Astrocyte of the hippocampus (primary cell): ENCODE measurements around the gene PPM1B.
"Not testable (repeated sequence)": the region's sequence is repeated elsewhere in the genome, so short reads cannot be mapped to it uniquely, and the experiment has no call there.

Experiments used
- DNase-seq: peaks from one replicate; pipeline ENCODE4 v3.0.0; 2011; ENCODE audit warnings: low read depth, low spot score

The PPM1B gene

GRCh38 chr2:44168681-44169154 lies at the start of gene PPM1B:
Gene PPM1B, plus strand, starts transcription at chr2:44168875. Its CDS starts 32,325 bp downstream, at chr2:44201200.
- DNase-seq = peak; percentile 100

- DNase-seq = no peak
These were observed 48.8 kb upstream of the PPM1B start for GRCh38 chr2:44119878-44120277.

- DNase-seq = peak; percentile 78
These were observed 48.2 kb upstream of the PPM1B start for GRCh38 chr2:44120428-44120827.

GRCh38 chr2:44121899-44122298 lies 46.8 kb upstream of the PPM1B start:
- no peak for DNase-seq

GRCh38 chr2:44124500-44124899 lies 44.2 kb upstream of the PPM1B start:
- no peak for DNase-seq

GRCh38 chr2:44126106-44126797 lies 42.4 kb upstream of the PPM1B start:
- DNase-seq = no peak

GRCh38 chr2:44130441-44130840 lies 38.2 kb upstream of the PPM1B start:
- peak; percentile 18 for DNase-seq

- DNase-seq = no peak
These were observed 37.5 kb upstream of the PPM1B start for GRCh38 chr2:44131177-44131576.

- DNase-seq = not testable (repeated sequence)
These were observed 35.1 kb upstream of the PPM1B start for GRCh38 chr2:44133602-44134001.

- no peak for DNase-seq
These were observed 33.8 kb upstream of the PPM1B start for GRCh38 chr2:44134848-44135247.

GRCh38 chr2:44135296-44135695 lies 33.4 kb upstream of the PPM1B start:
- no peak for DNase-seq

- DNase-seq = peak; percentile 46
These were observed 32.9 kb upstream of the PPM1B start for GRCh38 chr2:44135771-44136170.

GRCh38 chr2:44136252-44136651 lies 32.4 kb upstream of the PPM1B start:
- peak; percentile 55 for DNase-seq

GRCh38 chr2:44137048-44137447 lies 31.6 kb upstream of the PPM1B start:
- peak; percentile 25 for DNase-seq

- no peak for DNase-seq
These were observed 30.7 kb upstream of the PPM1B start for GRCh38 chr2:44137872-44138551.

- DNase-seq = no peak
These were observed 28.9 kb upstream of the PPM1B start for GRCh38 chr2:44139741-44140140.

GRCh38 chr2:44142306-44142705 lies 26.4 kb upstream of the PPM1B start:
- DNase-seq = no peak

GRCh38 chr2:44143701-44144100 lies 25.0 kb upstream of the PPM1B start:
- DNase-seq = no peak

- DNase-seq = no peak
These were observed 19.7 kb upstream of the PPM1B start for GRCh38 chr2:44148999-44149398.

GRCh38 chr2:44150473-44150872 lies 18.2 kb upstream of the PPM1B start:
- no peak for DNase-seq

- DNase-seq = no peak
These were observed 15.6 kb upstream of the PPM1B start for GRCh38 chr2:44152865-44153669.
